Breast epithelium (tissue), 3 donors: ENCODE measurements around the gene CSMD2.

ENCODE experiments used
- POLR2A ChIP-seq: fragments of 450-650 bp; IDR thresholded peaks from one replicate; pipeline ENCODE4 v1.6.1; 2016; ENCODE audit warnings: antibody characterized with exemption, mild to moderate bottlenecking, moderate library complexity
- POLR2AphosphoS5 ChIP-seq, 3 donors: sonication (generic); formaldehyde crosslinking; IDR thresholded peaks; one replicate each; pipeline ENCODE4 v1.6.1; 2017; ENCODE audit warnings: antibody characterized with exemption in 3 of 3
- TF ChIP-seq, protein P1 (sequence below), 3 donors: fragments of 450-650 bp; IDR thresholded peaks; one replicate each; pipeline ENCODE4 v1.5.1; 2016 to 2017; ENCODE audit warnings: antibody characterized with exemption in 3 of 3, mild to moderate bottlenecking in 3 of 3, moderate library complexity in 3 of 3

DNA sequence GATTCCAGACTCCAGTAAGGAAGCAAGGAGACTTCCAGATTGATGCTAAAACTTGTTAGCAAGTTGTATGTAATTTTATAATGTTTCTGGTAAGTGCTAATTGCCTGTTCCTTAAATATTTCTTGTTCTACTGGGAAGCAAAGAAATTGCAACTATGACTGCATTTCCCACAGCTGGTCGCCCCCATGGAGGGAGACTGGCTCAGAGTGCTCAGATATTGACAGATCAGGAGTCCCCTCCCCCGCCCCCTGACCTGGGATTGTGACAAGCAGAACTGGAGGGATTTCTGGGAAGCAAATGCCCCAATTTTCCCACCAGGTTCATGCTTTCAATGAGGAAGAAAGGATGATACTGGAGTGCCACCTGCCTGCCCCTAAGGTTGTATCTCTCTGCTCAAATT is 383.4 kb downstream of the CSMD2 start:
- TF ChIP-seq, protein P1, sequence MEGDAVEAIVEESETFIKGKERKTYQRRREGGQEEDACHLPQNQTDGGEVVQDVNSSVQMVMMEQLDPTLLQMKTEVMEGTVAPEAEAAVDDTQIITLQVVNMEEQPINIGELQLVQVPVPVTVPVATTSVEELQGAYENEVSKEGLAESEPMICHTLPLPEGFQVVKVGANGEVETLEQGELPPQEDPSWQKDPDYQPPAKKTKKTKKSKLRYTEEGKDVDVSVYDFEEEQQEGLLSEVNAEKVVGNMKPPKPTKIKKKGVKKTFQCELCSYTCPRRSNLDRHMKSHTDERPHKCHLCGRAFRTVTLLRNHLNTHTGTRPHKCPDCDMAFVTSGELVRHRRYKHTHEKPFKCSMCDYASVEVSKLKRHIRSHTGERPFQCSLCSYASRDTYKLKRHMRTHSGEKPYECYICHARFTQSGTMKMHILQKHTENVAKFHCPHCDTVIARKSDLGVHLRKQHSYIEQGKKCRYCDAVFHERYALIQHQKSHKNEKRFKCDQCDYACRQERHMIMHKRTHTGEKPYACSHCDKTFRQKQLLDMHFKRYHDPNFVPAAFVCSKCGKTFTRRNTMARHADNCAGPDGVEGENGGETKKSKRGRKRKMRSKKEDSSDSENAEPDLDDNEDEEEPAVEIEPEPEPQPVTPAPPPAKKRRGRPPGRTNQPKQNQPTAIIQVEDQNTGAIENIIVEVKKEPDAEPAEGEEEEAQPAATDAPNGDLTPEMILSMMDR (IDR thresholded peaks at IDR 0.05): no peak
- TF ChIP-seq POLR2A (no peak), POLR2AphosphoS5 (IDR thresholded peaks at IDR 0.05) (no peak)
